Endothelial cell of umbilical vein (primary cell): ENCODE data around the gene TMIE. TPM values are rescaled to one million over a fixed set of nuclear protein-coding genes. Genes with fewer than 3 reads are reported as not detected.
"Not testable (repeated sequence)": the region's sequence is repeated elsewhere in the genome, so short reads cannot be mapped to it uniquely, and the experiment has no call there.

Source experiments
- BruUV-seq: library from RNA; stranded (reverse); fragments of 400-500 nt; replicated peaks from 2 replicates; lab custom pipeline; 2021; lab: Mats Ljungman, UMichigan
- CTCF ChIA-PET: fragments of 300-600, 350-600 bp; sonication (Branson Sonifier 250); formaldehyde crosslinking; loops from one replicate; lab custom pipeline; 2021; ENCODE audit warnings: antibody characterized with exemption, inconsistent platforms; lab: Charles Lee
- POLR2A ChIA-PET: fragments of 300-600, 350-600 bp; sonication (Branson Sonifier 250); formaldehyde crosslinking; loops from one replicate; lab custom pipeline; 2021; ENCODE audit warnings: antibody characterized with exemption, inconsistent platforms; lab: Charles Lee
- DNase-seq: peaks from one replicate; pipeline ENCODE4 v3.0.0-alpha.2; 2011; ENCODE audit warnings: low read depth, low spot score
- FAIRE-seq: peaks from 2 replicates; lab custom pipeline; 2011; peaks lifted over from hg19 to GRCh38; lab: Jason Lieb, UNC
- H2AFZ ChIP-seq: 2 replicates; pipeline ENCODE4 v1.6.0; 2012; ENCODE audit warnings: low read depth, low read length, control low read depth, inconsistent platforms
- H3K27ac ChIP-seq: 2 replicates; pipeline ENCODE4 v1.5.1; 2011; ENCODE audit warnings: low read depth, mild to moderate bottlenecking, control low read depth, low read length, moderate library complexity; ENCODE audit not compliant: insufficient read depth
- H3K27me3 ChIP-seq, 2 experiments: 2 replicates each; pipeline versions ENCODE4 v1.6.0 to v1.6.1; 2011; ENCODE audit warnings: low read length in 2 of 2, mixed read lengths in 1 of 2; ENCODE audit not compliant: control insufficient read depth in 2 of 2, insufficient read depth in 2 of 2
- H3K36me3 ChIP-seq, 2 experiments: 2 replicates in 1 of 2; 3 replicates in 1 of 2; pipeline ENCODE4 v1.5.1; 2011; ENCODE audit warnings: low read length in 2 of 2, mild to moderate bottlenecking in 1 of 2, moderate library complexity in 1 of 2; ENCODE audit not compliant: control insufficient read depth in 2 of 2, insufficient read depth in 2 of 2; ENCODE audit errors: extremely low read depth in 1 of 2
- H3K4me1 ChIP-seq: 3 replicates; pipeline ENCODE4 v1.5.1; 2011; ENCODE audit warnings: mild to moderate bottlenecking, low read length; ENCODE audit not compliant: control insufficient read depth, insufficient read depth; ENCODE audit errors: extremely low read depth
- H3K4me2 ChIP-seq: 2 replicates; pipeline ENCODE4 v1.6.1; 2011; ENCODE audit warnings: low read length, control low read depth, mixed read lengths; ENCODE audit not compliant: insufficient read depth
- H3K4me3 ChIP-seq, 3 experiments: fragments of 200-600 bp in 1 of 3; sonication (generic), shearing (Covaris generic) in 1 of 3; replicated peaks in 1 of 3; 2 replicates each; pipeline ENCODE4 v1.5.1; 2011 to 2016; ENCODE audit warnings: control low read depth in 3 of 3, low read length in 3 of 3, mild to moderate bottlenecking in 2 of 3, inconsistent platforms in 1 of 3, low read depth in 1 of 3, moderate library complexity in 1 of 3; ENCODE audit not compliant: insufficient read depth in 1 of 3
- H3K79me2 ChIP-seq: 2 replicates; pipeline ENCODE4 v1.6.0; 2012; ENCODE audit warnings: low read length, inconsistent platforms; ENCODE audit not compliant: control insufficient read depth, insufficient read depth
- H3K9ac ChIP-seq: replicated peaks from 2 replicates; pipeline ENCODE3; 2011; ENCODE audit warnings: low read length, control low read depth; ENCODE audit not compliant: insufficient read depth; ENCODE audit errors: extremely low read depth
- H3K9me1 ChIP-seq: replicated peaks from 3 replicates; pipeline ENCODE4 v1.6.0; 2011; ENCODE audit warnings: mild to moderate bottlenecking, low read length; ENCODE audit not compliant: control insufficient read depth, insufficient read depth; ENCODE audit errors: extremely low read depth
- H3K9me3 ChIP-seq: replicated peaks from 2 replicates; pipeline ENCODE4 v1.5.1; 2012; ENCODE audit warnings: low read length, inconsistent platforms; ENCODE audit not compliant: control insufficient read depth, insufficient read depth
- H4K20me1 ChIP-seq: replicated peaks from 2 replicates; pipeline ENCODE3; 2011; ENCODE audit warnings: mild to moderate bottlenecking, low read length; ENCODE audit not compliant: control insufficient read depth, insufficient read depth; ENCODE audit errors: extremely low read depth
- EZH2 ChIP-seq: IDR thresholded peaks from 2 replicates; pipeline ENCODE4 v1.6.1; 2012; ENCODE audit warnings: borderline replicate concordance, low read depth, mild to moderate bottlenecking, moderate library complexity, low read length, inconsistent platforms; ENCODE audit not compliant: severe bottlenecking
- FOS ChIP-seq: IDR thresholded peaks from 2 replicates; pipeline ENCODE4 v1.6.1; 2011; ENCODE audit warnings: mild to moderate bottlenecking, low read length, moderate library complexity, borderline replicate concordance; ENCODE audit not compliant: insufficient read depth
- MAX ChIP-seq: IDR thresholded peaks from 2 replicates; pipeline ENCODE4 v1.6.1; 2011; ENCODE audit not compliant: insufficient read depth, insufficient read length
- POLR2AphosphoS5 ChIP-seq: IDR thresholded peaks from 2 replicates; pipeline ENCODE4 v1.6.1; 2012; ENCODE audit warnings: low read depth, mild to moderate bottlenecking, control low read depth, low read length, moderate library complexity; ENCODE audit not compliant: insufficient read depth
- dilution Hi-C: fragments of 300-500 bp; cut with MboI; formaldehyde crosslinking; loops from one replicate; pipeline ENCODE4 v1.15.0; 2019; ENCODE audit warnings: low sequenced_read_pairs; ENCODE audit not compliant: extremely low pct_ligation_motif_present
- intact Hi-C: fragments of 100-400 bp; cut with micrococcal nuclease; formaldehyde crosslinking; loops from one replicate; pipeline ENCODE4 v1.10.0; 2022
- polyA plus RNA-seq, 4 experiments: library from polyadenylated mRNA; depleted of rRNA in 3 of 4; stranded (reverse) in 3 of 4; unstranded in 1 of 4; fragments of >200 nt; gene quantifications; 2 replicates each; pipeline versions ENCODE4 v1.2.1 to v1.2.3, GENCODE V29; 2011 to 2012; ENCODE audit warnings: missing spikeins in 1 of 4
- total RNA-seq: library from RNA; stranded (reverse); gene quantifications from 2 replicates; pipeline ENCODE4 v1.2.3, GENCODE V29; 2021
- TF ChIP-seq, protein P1 (sequence below), 2 donors: IDR thresholded peaks; 1 replicate in 1 of 2; 2 replicates in 1 of 2; pipeline ENCODE4 v1.5.1; 2011; ENCODE audit warnings: low read length in 2 of 2, mild to moderate bottlenecking in 2 of 2, moderate library complexity in 2 of 2, control low read depth in 1 of 2, inconsistent platforms in 1 of 2, low read depth in 1 of 2; ENCODE audit not compliant: insufficient read depth in 1 of 2; ENCODE audit errors: extremely low read depth in 1 of 2

The TMIE gene
- total and polyA plus RNA-seq, 2 donors (not counting 3 experiments of a cell fraction or from before 2014, with no cell fraction given), result 0.15 to 0.27 TPM

GRCh38 chr3:46737329-46737731 lies 36.1 kb downstream of the TMIE start:
- Histone ChIP-seq H2AFZ (no peak overlapping the region), H3K27ac (no peak overlapping the region), H3K9me3 (no peaks in the 10 kb centered on the region), H3K27me3 (peaks cover 0 to 4% of the 10 kb centered on the region in 2 experiments), H4K20me1 (no peaks in the 10 kb centered on the region), H3K79me2 (no peaks in the 10 kb centered on the region), H3K36me3 (no peaks in the 10 kb centered on the region), H3K4me3 (no peak overlapping the region), H3K9me1 (no peaks in the 10 kb centered on the region), H3K4me2 (no peak overlapping the region), H3K4me1 (no peaks in the 10 kb centered on the region), H3K9ac (no peak overlapping the region)
- intact Hi-C loops, result no loop called here
- dilution Hi-C loops, result no loop called here
- ChIA-PET POLR2A (no interaction called here), CTCF (interaction anchor here (1.0 to 1.7 kb wide), 4 partner anchors 8 to 158 kb away, joined by 3 to 5 read pairs (median 4); no protein-coding TSS in a partner anchor)
- no TSS peak for BruUV-seq
- TF ChIP-seq POLR2AphosphoS5, result no peak
- TF ChIP-seq FOS, result no peak
- TF ChIP-seq MAX, result no peak
- TF ChIP-seq, protein P1, sequence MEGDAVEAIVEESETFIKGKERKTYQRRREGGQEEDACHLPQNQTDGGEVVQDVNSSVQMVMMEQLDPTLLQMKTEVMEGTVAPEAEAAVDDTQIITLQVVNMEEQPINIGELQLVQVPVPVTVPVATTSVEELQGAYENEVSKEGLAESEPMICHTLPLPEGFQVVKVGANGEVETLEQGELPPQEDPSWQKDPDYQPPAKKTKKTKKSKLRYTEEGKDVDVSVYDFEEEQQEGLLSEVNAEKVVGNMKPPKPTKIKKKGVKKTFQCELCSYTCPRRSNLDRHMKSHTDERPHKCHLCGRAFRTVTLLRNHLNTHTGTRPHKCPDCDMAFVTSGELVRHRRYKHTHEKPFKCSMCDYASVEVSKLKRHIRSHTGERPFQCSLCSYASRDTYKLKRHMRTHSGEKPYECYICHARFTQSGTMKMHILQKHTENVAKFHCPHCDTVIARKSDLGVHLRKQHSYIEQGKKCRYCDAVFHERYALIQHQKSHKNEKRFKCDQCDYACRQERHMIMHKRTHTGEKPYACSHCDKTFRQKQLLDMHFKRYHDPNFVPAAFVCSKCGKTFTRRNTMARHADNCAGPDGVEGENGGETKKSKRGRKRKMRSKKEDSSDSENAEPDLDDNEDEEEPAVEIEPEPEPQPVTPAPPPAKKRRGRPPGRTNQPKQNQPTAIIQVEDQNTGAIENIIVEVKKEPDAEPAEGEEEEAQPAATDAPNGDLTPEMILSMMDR (IDR thresholded peaks at IDR 0.05; ENCODE audit: extremely low read depth in 1 of 2, insufficient read depth in 1 of 2, low read depth in 1 of 2, low read length in 2 of 2), result no peak
- TF ChIP-seq EZH2, result no peak
- FAIRE-seq (no peak), DNase-seq (no peak)

DNA sequence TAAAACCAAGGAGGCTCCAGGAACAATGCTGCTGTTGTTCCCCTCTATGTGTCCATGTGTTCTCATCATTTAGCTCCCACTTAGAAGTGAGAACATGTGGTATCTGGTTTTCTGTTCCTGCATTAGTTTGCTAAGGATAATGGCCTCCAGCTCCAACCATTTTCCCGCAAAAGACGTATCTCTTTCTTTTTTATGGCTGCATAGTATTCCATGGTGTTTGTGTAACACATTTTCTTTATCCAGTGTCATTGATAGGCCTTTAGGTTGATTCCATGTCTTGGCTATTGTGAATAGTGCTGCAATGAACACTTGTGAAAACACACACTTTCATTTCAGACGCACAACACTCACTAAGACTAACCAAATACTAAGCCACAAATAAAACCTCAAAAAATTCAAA lies 38.4 kb downstream of the TMIE start:
- H3K9me1 ChIP-seq, H3K27ac ChIP-seq, H4K20me1 ChIP-seq, DNase-seq, H3K9ac ChIP-seq, H3K27me3 ChIP-seq, CTCF ChIA-PET, intact Hi-C loops, H3K4me1 ChIP-seq, H3K4me2 ChIP-seq, FAIRE-seq, BruUV-seq, H3K4me3 ChIP-seq, POLR2A ChIA-PET, H2AFZ ChIP-seq, H3K9me3 ChIP-seq, dilution Hi-C loops, H3K36me3 ChIP-seq, H3K79me2 ChIP-seq: not testable (repeated sequence)
